H1 (cell line): ENCODE results near the gene CCAR1.
"Not testable (repeated sequence)": the region's sequence is repeated elsewhere in the genome, so short reads cannot be mapped to it uniquely, and the experiment has no call there.

ENCODE experiments used
- CEBPB ChIP-seq: IDR thresholded peaks from 2 replicates; pipeline ENCODE4 v1.6.1; 2012; ENCODE audit warnings: low read depth, low read length
- CTCF ChIP-seq, 3 experiments: IDR thresholded peaks; 1 replicate in 2 of 3; 2 replicates in 1 of 3; pipeline versions ENCODE4 v1.5.1 to v1.6.1; 2011; ENCODE audit warnings: low read length in 3 of 3, mild to moderate bottlenecking in 3 of 3, inconsistent platforms in 2 of 3, low read depth in 1 of 3, moderate library complexity in 1 of 3; ENCODE audit not compliant: insufficient read depth in 1 of 3; ENCODE audit errors: control extremely low read depth in 1 of 3
- EP300 ChIP-seq, 2 experiments: IDR thresholded peaks; 1 replicate in 1 of 2; 2 replicates in 1 of 2; pipeline ENCODE4 v1.6.1; 2011 to 2012; ENCODE audit warnings: low read depth in 2 of 2, low read length in 2 of 2, mild to moderate bottlenecking in 2 of 2, borderline replicate concordance in 1 of 2, inconsistent platforms in 1 of 2, moderate library complexity in 1 of 2
- EZH2 ChIP-seq: fragments of 200-600 bp; sonication (generic); IDR thresholded peaks from 2 replicates; pipeline ENCODE4 v1.7.1; 2012; ENCODE audit warnings: low read depth, mild to moderate bottlenecking, moderate library complexity, low read length, inconsistent platforms; ENCODE audit not compliant: severe bottlenecking
- HDAC2 ChIP-seq, 2 experiments: fragments of 300-600 bp in 1 of 2; sonication (generic) in 1 of 2; IDR thresholded peaks; 2 replicates each; pipeline ENCODE4 v1.6.1; 2011 to 2012; ENCODE audit warnings: low read depth in 2 of 2, low read length in 2 of 2, mild to moderate bottlenecking in 2 of 2, moderate library complexity in 2 of 2, borderline replicate concordance in 1 of 2, inconsistent platforms in 1 of 2
- POLR2A ChIP-seq, 2 experiments: IDR thresholded peaks; 1 replicate in 1 of 2; 2 replicates in 1 of 2; pipeline ENCODE4 v1.6.1; 2011; ENCODE audit warnings: low read depth in 2 of 2, low read length in 2 of 2, mild to moderate bottlenecking in 2 of 2; ENCODE audit errors: control extremely low read depth in 1 of 2
- RAD21 ChIP-seq, 2 experiments: IDR thresholded peaks in 1 of 2; conservative IDR thresholded peaks in 1 of 2; 2 replicates each; pipeline ENCODE4 v1.6.1; 2011; ENCODE audit warnings: low read depth in 2 of 2, low read length in 2 of 2, improper control_type of control experiment in 1 of 2, inconsistent platforms in 1 of 2, mild to moderate bottlenecking in 1 of 2, moderate library complexity in 1 of 2
- RNF2 ChIP-seq: fragments of 200-900, 300-1000 bp; sonication (generic); IDR thresholded peaks from 2 replicates; pipeline ENCODE4 v1.7.1; 2016; ENCODE audit warnings: borderline replicate concordance, low read depth, mild to moderate bottlenecking, antibody characterized with exemption, low read length; ENCODE audit not compliant: poor library complexity, severe bottlenecking; ENCODE audit errors: missing control alignments
- SAP30 ChIP-seq: fragments of 300-600 bp; sonication (generic); IDR thresholded peaks from 2 replicates; pipeline ENCODE4 v1.7.1; 2012; ENCODE audit warnings: low read length, moderate library complexity, mild to moderate bottlenecking, inconsistent platforms; ENCODE audit not compliant: insufficient read depth, insufficient replicate concordance
- SIN3A ChIP-seq, 2 experiments: IDR thresholded peaks in 1 of 2; conservative IDR thresholded peaks in 1 of 2; 2 replicates each; pipeline ENCODE4 v1.6.1; 2011 to 2012; ENCODE audit warnings: low read length in 2 of 2, improper control_type of control experiment in 1 of 2, low read depth in 1 of 2, mild to moderate bottlenecking in 1 of 2
- TAF1 ChIP-seq: IDR thresholded peaks from 2 replicates; pipeline ENCODE4 v1.6.1; 2011; ENCODE audit warnings: mild to moderate bottlenecking, low read depth, low read length
- YY1 ChIP-seq: IDR thresholded peaks from 2 replicates; pipeline ENCODE4 v1.6.1; 2011; ENCODE audit warnings: low read depth, mild to moderate bottlenecking, low read length

DNA sequence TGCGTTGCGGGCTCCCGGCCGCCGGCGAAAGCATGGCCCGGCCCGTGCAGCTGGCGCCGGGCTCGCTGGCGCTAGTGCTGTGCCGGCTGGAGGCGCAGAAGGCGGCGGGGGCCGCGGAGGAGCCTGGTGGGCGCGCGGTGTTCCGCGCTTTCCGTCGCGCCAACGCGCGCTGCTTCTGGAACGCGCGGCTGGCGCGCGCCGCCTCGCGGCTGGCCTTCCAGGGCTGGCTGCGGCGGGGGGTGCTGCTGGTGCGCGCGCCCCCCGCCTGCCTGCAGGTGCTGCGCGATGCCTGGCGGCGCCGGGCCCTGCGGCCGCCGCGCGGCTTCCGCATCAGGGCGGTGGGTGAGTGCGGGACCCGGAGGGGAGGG lies 106.5 kb downstream of the CCAR1 start:
- TF ChIP-seq RAD21 (IDR thresholded peaks at IDR 0.05 in 1 of 2, conservative IDR thresholded peaks at IDR 0.05 in 1 of 2; ENCODE audit: low read depth in 2 of 2, low read length in 2 of 2); SIN3A (conservative IDR thresholded peaks at IDR 0.05 in 1 of 2, IDR thresholded peaks at IDR 0.05 in 1 of 2; ENCODE audit: low read depth in 1 of 2, low read length in 2 of 2); CTCF (IDR thresholded peaks at IDR 0.05; ENCODE audit: control extremely low read depth in 1 of 3, insufficient read depth in 1 of 3, low read depth in 1 of 3, low read length in 3 of 3); HDAC2 (IDR thresholded peaks at IDR 0.05; ENCODE audit: borderline replicate concordance in 1 of 2, low read depth in 2 of 2, low read length in 2 of 2); TAF1; POLR2A (IDR thresholded peaks at IDR 0.05; ENCODE audit: control extremely low read depth in 1 of 2, low read depth in 2 of 2, low read length in 2 of 2); CEBPB; EZH2; YY1; RNF2; SAP30; EP300 (IDR thresholded peaks at IDR 0.05; ENCODE audit: borderline replicate concordance in 1 of 2, low read depth in 2 of 2, low read length in 2 of 2): not testable (repeated sequence)
